ENCODE measurements around the gene BAIAP3. TPM values are rescaled to one million over a fixed set of nuclear protein-coding genes. Genes with fewer than 3 reads are reported as not detected.

BAIAP3 gene
- total RNA-seq, 1 experiment from 2014 or later, result 6.8 TPM

- Histone ChIP-seq H4K91ac (ENCODE audit: insufficient read length, low read depth, low read length) (no peak overlapping the region), H3K23me2 (ENCODE audit: insufficient read length, low read depth, low read length, poor library complexity, severe bottlenecking) (peaks cover 10% of the 10 kb centered on the region), H2BK12ac (ENCODE audit: insufficient read length, low read depth, low read length) (no peak overlapping the region), H4K8ac (replicated peaks; ENCODE audit: insufficient read length, low read depth, low read length) (no peak overlapping the region), H3K23ac (ENCODE audit: insufficient read length, low read depth, low read length) (no peak overlapping the region), H3K79me1 (ENCODE audit: insufficient read depth, low read depth, low read length, poor library complexity, severe bottlenecking) (peaks cover 4% of the 10 kb centered on the region), H3K56ac (ENCODE audit: insufficient read length, low read depth, low read length) (no peak overlapping the region), H3K9ac (ENCODE audit: extremely low read depth, insufficient read length, low read length) (no peak overlapping the region), H3T11ph (ENCODE audit: low read length) (no peak overlapping the region), H3K4ac (ENCODE audit: low read depth, low read length) (no peak overlapping the region), H2AK5ac (ENCODE audit: insufficient read length, low read length) (no peak overlapping the region), H2BK15ac (ENCODE audit: low read depth, low read length) (no peak overlapping the region), H3K14ac (ENCODE audit: insufficient read depth, low read length) (no peak overlapping the region), H4K5ac (ENCODE audit: insufficient read length, low read depth, low read length) (no peak overlapping the region), H3K27ac (ENCODE audit: insufficient read length, low read depth, low read length) (no peak overlapping the region), H3K9me3 (ENCODE audit: control insufficient read depth, low read depth, low read length) (no peaks in the 10 kb centered on the region), H3K18ac (ENCODE audit: insufficient read length, low read depth, low read length) (no peak overlapping the region), H3K4me2 (ENCODE audit: insufficient read depth, insufficient read length, low read length) (no peak overlapping the region), H3K27me3 (ENCODE audit: insufficient read depth, low read length) (no peaks in the 10 kb centered on the region), H3K4me1 (ENCODE audit: insufficient read depth, low read length) (no peaks in the 10 kb centered on the region; the same call in 1 of the 2 replicates), H2AFZ (ENCODE audit: low read length) (no peak overlapping the region), H3K79me2 (ENCODE audit: insufficient read depth, low read length) (peaks cover 10% of the 10 kb centered on the region), H4K20me1 (ENCODE audit: control insufficient read depth, insufficient read depth, insufficient read length) (peaks cover 2% of the 10 kb centered on the region), H2BK5ac (ENCODE audit: insufficient read length, low read length) (no peak overlapping the region), H2BK120ac (ENCODE audit: low read depth, low read length, poor library complexity, severe bottlenecking) (no peak overlapping the region), H2BK20ac (ENCODE audit: low read depth, low read length, poor library complexity, severe bottlenecking) (no peak overlapping the region)
- no peak for TF ChIP-seq CTCF (conservative IDR thresholded peaks at IDR 0.05)
- Mint-ChIP-seq H3K4me1 (peaks cover 14 to 33% of the 10 kb centered on the region in 2 experiments), H3K36me3 (ENCODE audit: insufficient read depth in 1 of 3, low read depth in 3 of 3) (peaks cover 6 to 9% (median 8%) of the 10 kb centered on the region in 3 experiments), H3K4me3 (no peak overlapping the region), H3K9me3 (peaks cover 4 to 6% of the 10 kb centered on the region in 2 experiments), H3K27me3 (ENCODE audit: low read depth) (peaks cover 7% of the 10 kb centered on the region; the same call in 1 of the 2 replicates), H3K27ac (no peak overlapping the region; a peak in 1 of 7 replicates)
- WGBS (ENCODE audit: extremely low coverage, insufficient read length, low lambda C conversion rate), result no CpG with 5 or more reads among the region's 12 CpGs
- DNase-seq, result no peak
These were observed 27.6 kb upstream of the BAIAP3 start for GRCh38 chr16:1305823-1306222.

Data from H9 (cell line).